HG02759 (cell line): Measurements from ENCODE around the gene CCDC144A.
"Not testable (repeated sequence)": the region's sequence is repeated elsewhere in the genome, so short reads cannot be mapped to it uniquely, and the experiment has no call there.

ENCODE experiments used
- ATAC-seq: cut with Tn5 transposase; IDR thresholded peaks from one replicate; pipeline ENCODE4 v1.9.1; 2021; ENCODE audit warnings: mild to moderate bottlenecking, moderate library complexity; ENCODE audit not compliant: unreplicated experiment

CCDC144A gene

DNA sequence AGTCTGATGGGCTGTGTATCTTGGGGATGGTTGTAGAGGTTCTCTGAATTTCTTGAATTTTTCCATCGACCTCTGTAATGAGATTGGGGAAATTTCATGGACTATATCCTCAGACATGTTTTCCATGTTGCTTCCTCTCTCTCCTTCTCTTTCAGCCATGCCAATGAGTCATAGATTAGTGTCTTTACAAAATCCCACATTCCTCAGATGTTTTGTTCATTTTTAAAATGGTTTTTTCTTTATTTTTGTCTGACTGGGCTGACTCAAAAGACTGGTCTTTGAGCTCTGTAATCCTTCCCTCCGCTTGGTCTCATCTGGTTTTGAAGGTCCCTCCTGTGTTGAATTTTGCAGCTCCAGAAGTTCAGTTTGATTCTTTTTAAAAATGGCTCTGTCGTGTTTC, 60.5 kb downstream of the CCDC144A start:
- ATAC-seq: not testable (repeated sequence)

DNA sequence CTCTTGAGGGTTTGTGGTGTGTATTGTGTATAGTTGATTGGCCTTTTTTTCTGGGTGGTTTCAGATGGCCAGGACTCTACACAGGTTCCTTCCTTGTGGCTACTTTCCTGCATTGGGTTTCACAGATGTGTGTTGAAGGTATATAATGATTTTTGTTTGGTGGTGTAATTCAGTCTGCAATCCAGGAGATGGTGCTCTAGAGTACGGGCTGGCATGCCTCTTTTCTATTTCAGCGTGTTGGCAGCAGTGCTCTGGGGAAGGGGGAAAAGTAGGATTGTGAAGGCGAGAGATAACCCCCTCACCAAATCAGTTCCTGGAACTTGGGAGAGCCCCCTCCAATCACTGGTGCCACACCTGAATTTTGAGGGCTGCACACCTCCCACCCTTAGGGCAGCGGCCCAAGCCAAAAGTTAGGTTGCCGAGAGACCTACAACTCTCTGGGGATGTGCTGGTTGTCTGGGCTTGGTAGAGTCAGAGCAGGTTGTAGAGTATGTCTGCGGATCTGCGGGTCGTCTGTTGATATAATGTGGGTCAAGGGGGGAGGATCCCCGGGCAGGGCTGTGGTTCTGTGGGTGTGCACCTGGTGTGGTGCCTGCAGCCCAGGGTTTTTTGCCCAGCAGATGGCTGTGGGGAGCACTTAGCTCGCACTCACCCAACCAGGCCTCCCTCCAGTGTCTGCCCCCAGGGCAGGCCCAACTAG, 61.3 kb downstream of the CCDC144A start:
- ATAC-seq: not testable (repeated sequence)

- not testable (repeated sequence) for ATAC-seq
Observed at GRCh38 chr17:16751924-16752287, 61.9 kb downstream of the CCDC144A start.

GRCh38 chr17:16757520-16757919, 67.5 kb downstream of the CCDC144A start:
- ATAC-seq: not testable (repeated sequence)

DNA sequence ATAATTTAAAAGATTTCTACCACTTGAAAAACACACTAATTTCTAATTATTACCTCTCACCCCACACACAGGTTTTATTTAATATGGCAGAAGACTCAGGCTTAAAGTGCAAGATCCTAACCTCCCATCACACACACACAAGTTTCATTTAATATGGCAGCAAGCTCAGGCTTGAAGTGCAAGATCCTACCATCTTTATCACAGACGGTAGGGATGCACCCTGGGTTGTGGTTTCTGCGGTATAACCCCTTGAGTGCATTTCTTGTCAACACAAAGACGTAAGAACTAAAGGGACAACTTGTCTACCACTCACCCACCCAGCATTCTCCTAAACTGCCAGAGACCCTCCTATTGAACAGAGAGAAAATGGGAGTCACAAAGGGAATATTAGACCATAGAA, 68.1 kb downstream of the CCDC144A start:
- ATAC-seq: not testable (repeated sequence)

GRCh38 chr17:16768290-16769175, 78.5 kb downstream of the CCDC144A start:
- ATAC-seq: not testable (repeated sequence)

GRCh38 chr17:16772394-16773145, 82.5 kb downstream of the CCDC144A start:
- not testable (repeated sequence) for ATAC-seq

- not testable (repeated sequence) for ATAC-seq
Observed at GRCh38 chr17:16773146-16773522, 83.1 kb downstream of the CCDC144A start.

DNA sequence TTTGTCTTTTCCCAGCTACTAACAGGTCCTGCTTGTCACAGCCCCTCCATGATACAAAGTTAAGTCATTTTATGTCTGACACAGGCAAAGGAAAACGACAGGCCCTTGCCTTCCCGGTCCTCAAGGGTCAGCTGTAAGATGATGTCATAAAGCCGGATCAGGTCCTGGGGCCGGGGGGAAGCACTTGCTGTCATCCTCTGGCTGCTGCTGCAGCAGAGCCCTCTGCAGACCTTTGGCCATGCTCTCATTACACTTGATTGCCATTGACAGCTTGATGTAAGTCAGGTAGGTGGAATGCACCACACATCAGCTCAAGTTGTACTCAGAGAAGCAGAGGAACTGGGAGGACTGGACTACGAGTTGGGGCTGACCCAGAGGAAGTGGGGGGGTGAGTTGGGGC, 97.8 kb downstream of the CCDC144A start:
- not testable (repeated sequence) for ATAC-seq

DNA sequence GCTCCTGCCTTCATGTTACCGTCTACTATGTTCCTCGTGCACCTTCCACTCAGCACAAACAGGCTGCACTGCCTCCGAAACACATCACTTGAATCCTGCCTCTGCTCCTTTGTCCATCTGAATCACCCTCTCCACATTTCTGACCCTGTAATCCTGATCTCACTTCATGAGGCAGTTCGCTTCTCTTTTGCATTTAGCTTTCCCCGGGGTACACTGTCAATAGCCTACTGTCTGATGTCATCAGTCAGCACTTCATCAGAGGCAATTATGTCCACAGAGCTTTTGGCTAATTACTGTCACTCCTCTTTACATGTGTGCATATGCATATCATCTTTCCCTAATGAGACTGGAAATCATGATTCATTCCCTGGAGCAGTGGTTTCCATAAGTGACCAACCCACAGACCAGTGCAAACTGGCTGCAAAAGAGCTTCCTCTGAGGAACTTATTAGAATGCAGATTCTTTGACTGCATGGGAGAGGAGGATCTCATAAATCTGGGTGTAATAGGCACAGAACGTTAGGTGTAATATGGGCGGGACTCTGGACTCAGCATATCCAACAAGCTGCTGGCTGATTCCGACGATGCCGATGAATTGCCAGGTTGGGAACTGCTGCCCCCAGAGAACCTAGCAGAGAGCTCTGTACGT, 99.0 kb downstream of the CCDC144A start:
- ATAC-seq: not testable (repeated sequence)

- not testable (repeated sequence) for ATAC-seq
Observed at GRCh38 chr17:16789622-16790021, 99.6 kb downstream of the CCDC144A start.

GRCh38 chr17:16790313-16790871, 100.4 kb downstream of the CCDC144A start:
- not testable (repeated sequence) for ATAC-seq

- ATAC-seq: not testable (repeated sequence)
Observed at GRCh38 chr17:16794215-16794614, 104.2 kb downstream of the CCDC144A start.

DNA sequence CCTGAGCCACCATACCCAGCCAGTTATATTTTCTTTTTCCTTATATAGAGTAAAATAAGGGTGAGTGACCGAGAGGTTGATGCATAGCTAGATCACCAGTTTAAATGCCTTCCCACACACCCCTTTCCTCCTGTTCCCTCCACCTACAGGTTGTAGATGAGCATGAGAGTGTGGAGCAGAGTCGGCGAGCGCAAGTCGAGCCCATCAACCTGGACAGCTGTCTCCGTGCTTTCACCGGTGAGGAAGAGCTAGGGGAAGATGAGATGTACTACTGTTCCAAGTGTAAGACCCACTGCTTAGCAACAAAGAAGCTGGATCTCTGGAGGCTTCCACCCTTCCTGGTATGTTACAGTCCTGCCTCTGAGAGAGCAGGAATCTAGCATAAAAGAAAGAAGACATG, 105.9 kb downstream of the CCDC144A start:
- not testable (repeated sequence) for ATAC-seq

DNA sequence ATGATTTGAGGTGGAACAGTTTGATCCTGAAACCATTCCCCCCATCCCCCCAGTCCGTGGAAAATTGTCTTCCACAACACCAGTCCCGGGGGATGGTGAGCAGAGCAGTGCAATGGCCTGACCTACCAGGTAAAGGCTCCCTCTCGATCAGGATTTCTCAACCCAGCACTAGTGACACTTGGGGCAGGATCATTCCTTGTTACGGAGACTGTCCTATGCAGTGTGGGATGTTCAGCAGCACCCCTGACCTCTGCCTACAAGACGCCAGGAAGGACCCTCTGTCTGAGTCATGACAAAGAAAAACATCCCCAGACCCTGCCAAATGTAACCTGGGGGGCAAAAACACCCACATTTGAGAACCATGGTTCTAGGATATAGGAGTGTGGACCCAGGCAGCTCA, 114.8 kb downstream of the CCDC144A start:
- ATAC-seq: not testable (repeated sequence)

DNA sequence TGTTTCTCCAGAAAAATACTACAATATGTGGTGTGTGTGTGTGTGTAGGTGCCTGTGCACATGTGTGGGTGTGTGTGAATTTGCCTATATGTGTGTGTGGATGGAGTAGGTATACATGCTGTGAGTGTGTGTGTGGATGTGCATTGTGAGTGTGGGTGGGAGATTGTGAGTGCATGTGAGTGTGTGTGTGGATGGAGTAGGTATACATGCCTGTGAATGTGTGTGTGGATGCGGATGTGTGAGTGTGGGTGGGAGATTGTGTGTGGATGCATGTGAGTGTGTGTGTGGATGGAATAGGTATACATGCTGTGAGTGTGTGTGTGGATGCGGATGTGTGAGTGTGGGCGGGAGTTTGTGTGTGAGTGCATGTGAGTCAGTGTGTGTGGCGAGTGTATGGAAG, 116.6 kb downstream of the CCDC144A start:
- ATAC-seq: not testable (repeated sequence)

- ATAC-seq: not testable (repeated sequence)
Observed at GRCh38 chr17:16807620-16808019, 117.6 kb downstream of the CCDC144A start.

DNA sequence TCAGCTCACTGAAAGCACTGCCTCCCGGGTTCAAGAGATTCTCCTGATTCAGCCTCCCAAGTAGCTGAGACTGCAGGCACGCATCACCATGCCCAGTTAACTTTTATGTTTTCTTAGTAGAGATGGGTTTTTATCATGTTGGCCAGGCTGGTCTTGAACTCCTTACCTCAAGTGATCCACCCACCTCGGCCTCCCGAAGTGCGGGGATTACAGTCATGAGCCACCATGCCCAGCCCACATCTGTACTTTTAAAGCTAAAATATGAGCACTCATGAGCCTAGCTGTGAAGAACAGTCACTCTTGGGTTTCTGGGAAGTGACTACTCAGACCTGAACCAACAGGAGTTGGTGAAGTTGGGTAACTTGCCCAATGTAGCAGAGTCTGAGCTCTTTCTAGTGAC, 120.2 kb downstream of the CCDC144A start:
- not testable (repeated sequence) for ATAC-seq

GRCh38 chr17:16812126-16812525, 122.1 kb downstream of the CCDC144A start:
- ATAC-seq: not testable (repeated sequence)

GRCh38 chr17:16814439-16814838, 124.4 kb downstream of the CCDC144A start:
- ATAC-seq: no peak
